Measurements from ENCODE around the gene CEP192. TPM values are rescaled to one million over a fixed set of nuclear protein-coding genes. Genes with fewer than 3 reads are reported as not detected.

CEP192 gene
- total and polyA plus RNA-seq, 8 donors: 6.7 to 21.7 (median 14.0) TPM

DNA sequence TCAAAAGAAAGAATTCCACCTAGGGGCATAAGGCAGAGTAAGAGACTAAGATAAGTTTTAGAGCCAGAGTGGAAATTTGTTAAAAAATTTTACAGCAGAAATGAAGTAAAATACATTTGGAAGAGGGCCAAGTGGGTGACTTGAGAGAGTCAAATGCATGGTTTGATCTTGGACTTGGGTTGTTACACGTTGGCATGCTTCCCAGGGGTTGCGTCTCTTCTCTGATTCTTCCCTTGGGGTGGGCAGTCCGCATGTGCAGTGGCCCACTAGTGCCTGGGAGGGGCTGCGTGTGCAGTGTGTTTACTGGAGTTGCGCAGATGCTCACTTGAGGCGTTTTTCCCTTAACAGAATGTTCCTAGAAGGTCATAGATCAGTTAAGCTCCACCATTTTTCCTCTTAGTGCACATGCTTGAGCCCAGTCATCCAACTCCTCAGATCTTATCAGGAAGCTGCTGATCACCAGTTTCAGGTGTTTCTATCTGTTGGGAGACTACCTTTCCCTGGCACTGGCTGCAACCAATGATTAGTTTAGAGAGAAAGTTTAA is 30.2 kb upstream of the CEP192 start:
- no peak for DNase-seq
- Histone ChIP-seq H3K27me3 (no peaks in the 10 kb centered on the region), H3K4me1 (no peaks in the 10 kb centered on the region), H3K27ac (no peak overlapping the region), H3K4me3 (no peak overlapping the region), H3K36me3 (peaks cover 0 to 26% (median 0%) of the 10 kb centered on the region in 3 donors), H3K9me3 (no peaks in the 10 kb centered on the region)
- ATAC-seq: no peak
- WGBS, 2 donors: 86 to 87% methylated on average over 6 of the region's 6 CpGs
- TF ChIP-seq, protein P1, sequence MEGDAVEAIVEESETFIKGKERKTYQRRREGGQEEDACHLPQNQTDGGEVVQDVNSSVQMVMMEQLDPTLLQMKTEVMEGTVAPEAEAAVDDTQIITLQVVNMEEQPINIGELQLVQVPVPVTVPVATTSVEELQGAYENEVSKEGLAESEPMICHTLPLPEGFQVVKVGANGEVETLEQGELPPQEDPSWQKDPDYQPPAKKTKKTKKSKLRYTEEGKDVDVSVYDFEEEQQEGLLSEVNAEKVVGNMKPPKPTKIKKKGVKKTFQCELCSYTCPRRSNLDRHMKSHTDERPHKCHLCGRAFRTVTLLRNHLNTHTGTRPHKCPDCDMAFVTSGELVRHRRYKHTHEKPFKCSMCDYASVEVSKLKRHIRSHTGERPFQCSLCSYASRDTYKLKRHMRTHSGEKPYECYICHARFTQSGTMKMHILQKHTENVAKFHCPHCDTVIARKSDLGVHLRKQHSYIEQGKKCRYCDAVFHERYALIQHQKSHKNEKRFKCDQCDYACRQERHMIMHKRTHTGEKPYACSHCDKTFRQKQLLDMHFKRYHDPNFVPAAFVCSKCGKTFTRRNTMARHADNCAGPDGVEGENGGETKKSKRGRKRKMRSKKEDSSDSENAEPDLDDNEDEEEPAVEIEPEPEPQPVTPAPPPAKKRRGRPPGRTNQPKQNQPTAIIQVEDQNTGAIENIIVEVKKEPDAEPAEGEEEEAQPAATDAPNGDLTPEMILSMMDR (IDR thresholded peaks at IDR 0.05): no peak
- intact Hi-C loops (cut with DNase I): no loop called here
- FAIRE-seq: no peak

DNA sequence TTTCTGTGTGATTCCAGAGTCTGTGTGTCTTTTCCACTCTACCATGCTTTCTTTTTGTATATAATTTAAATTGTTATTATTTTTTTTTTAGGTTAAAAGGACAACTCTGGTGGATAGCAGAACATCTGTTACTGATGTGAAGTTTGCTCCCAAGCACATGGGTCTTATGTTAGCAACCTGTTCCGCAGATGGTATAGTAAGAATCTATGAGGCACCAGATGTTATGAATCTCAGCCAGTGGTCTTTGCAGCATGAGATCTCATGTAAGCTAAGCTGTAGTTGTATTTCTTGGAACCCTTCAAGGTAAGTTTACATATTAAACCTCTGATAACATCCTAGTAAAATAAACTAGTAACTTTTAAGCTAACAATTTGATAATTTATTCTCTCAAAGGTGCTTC is 28.1 kb upstream of the CEP192 start:
- WGBS, 2 donors: 74 to 75% methylated on average over 1 of the region's 1 CpG
- Histone ChIP-seq H3K27ac (no peak overlapping the region), H3K27me3 (no peaks in the 10 kb centered on the region), H3K4me1 (no peaks in the 10 kb centered on the region), H3K9me3 (no peaks in the 10 kb centered on the region), H3K36me3 (peaks cover 0 to 37% (median 4%) of the 10 kb centered on the region in 3 donors), H3K4me3 (no peak overlapping the region)
- intact Hi-C loops (cut with DNase I): no loop called here
- FAIRE-seq: no peak
- TF ChIP-seq, protein P1 (IDR thresholded peaks at IDR 0.05): no peak
- no peak for DNase-seq
- ATAC-seq: no peak

DNA sequence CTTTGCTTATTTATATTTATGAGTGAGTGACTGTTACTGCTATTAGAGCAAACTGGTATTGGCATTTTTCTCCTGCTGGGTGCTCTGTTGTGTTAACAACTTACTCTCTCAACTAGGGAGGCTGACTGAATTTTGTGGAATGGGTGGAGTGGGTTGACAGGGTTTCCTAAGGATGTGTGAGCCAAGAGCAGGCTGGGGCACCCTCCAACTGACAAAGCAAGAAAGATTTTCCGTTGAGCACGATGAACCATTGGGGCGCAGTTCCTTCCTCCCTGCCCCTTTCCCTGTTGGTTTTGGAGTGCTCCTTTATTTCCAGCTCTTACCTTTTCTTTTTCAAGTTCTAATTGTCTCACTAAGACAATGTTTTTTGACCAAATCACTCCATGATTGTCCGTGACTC is 23.0 kb upstream of the CEP192 start:
- no peaks in the 10 kb centered on the region for H3K9me3 ChIP-seq
- DNase-seq (no peak), ATAC-seq (no peak), FAIRE-seq (no peak)
- no peak overlapping the region for H3K4me3 ChIP-seq
- intact Hi-C loops (cut with DNase I): no loop called here
- H3K27ac ChIP-seq: no peak overlapping the region
- peaks cover 4 to 29% (median 8%) of the 10 kb centered on the region in 3 donors for H3K36me3 ChIP-seq
- no peaks in the 10 kb centered on the region for H3K4me1 ChIP-seq
- TF ChIP-seq, protein P1 (IDR thresholded peaks at IDR 0.05): no peak
- H3K27me3 ChIP-seq: no peaks in the 10 kb centered on the region
- 84 to 98% methylated on average over 4 of the region's 4 CpGs for WGBS, 2 donors

DNA sequence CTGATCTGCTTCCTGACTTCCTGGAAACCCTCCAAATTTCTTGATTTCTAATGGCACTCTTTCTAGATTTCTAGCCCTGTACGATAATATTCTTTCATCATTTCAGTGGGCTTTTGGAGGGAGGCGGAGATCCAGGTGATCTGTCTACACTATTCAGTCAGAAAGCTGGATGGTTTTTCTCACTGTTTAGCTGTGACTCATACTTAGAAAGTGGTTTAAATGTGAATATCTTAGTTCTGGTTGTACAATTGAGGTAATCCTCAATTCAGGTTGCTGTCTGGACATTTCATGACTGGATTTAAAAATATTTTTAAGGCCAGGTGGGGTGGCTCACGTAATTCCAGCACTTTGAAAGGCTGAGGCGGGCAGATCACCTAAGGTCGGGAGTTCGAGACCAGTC is 22.5 kb upstream of the CEP192 start:
- no peak for FAIRE-seq
- ATAC-seq: no peak
- H3K27me3 ChIP-seq: no peaks in the 10 kb centered on the region
- TF ChIP-seq, protein P1 (IDR thresholded peaks at IDR 0.05): no peak
- no peak overlapping the region for H3K4me3 ChIP-seq
- WGBS, 2 donors: 96 to 97% methylated on average over 6 of the region's 6 CpGs
- H3K4me1 ChIP-seq: no peaks in the 10 kb centered on the region
- DNase-seq: no peak
- H3K9me3 ChIP-seq: no peaks in the 10 kb centered on the region
- H3K36me3 ChIP-seq: peaks cover 4 to 25% (median 8%) of the 10 kb centered on the region in 3 donors
- H3K27ac ChIP-seq: no peak overlapping the region
- intact Hi-C loops (cut with DNase I): no loop called here

DNA sequence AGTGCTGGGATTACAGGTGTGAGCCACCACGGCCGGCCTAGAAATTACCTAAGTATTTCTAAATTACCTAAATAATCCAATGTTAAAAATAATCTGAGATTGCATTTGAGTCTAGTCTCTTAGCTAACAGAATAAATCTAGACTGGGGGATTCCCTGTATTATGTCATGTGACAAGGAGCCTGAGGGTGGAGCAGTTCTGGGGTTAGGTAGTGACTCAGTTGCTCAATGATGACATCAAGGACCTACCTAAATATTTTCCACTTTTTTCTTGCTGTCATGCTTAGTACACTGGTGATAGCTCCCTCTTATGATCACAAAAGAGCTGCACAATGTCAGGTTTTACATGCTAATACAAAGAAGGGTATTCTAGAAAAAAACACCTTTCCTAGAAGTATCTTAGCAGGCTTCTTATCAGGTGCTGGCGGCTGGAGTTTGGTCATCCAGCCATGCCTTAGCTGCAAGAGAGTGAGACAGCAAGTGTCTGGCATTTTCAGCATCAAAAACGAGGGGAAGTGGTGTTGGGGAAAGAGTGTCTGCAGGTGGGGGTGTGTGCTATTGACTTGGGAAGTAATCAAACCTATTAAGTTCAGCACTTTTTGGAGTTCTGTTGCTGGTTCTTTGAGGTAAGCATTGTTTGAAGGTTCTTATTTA is 17.5 kb upstream of the CEP192 start:
- TF ChIP-seq, protein P1 (IDR thresholded peaks at IDR 0.05): no peak
- H3K36me3 ChIP-seq: peaks cover 0 to 4% (median 4%) of the 10 kb centered on the region in 3 donors
- no peak overlapping the region for H3K27ac ChIP-seq
- intact Hi-C loops (cut with DNase I): no loop called here
- H3K4me3 ChIP-seq: no peak overlapping the region
- no peaks in the 10 kb centered on the region for H3K27me3 ChIP-seq
- 92 to 97% methylated on average over 4 of the region's 4 CpGs for WGBS, 2 donors
- FAIRE-seq (no peak), DNase-seq (no peak), ATAC-seq (no peak)
- H3K9me3 ChIP-seq: no peaks in the 10 kb centered on the region
- H3K4me1 ChIP-seq: no peaks in the 10 kb centered on the region

Measured in pancreas (tissue), 10 donors.